ENCODE results near the gene TTC7B.

GRCh38 chr14:90692061-90692460, 124.2 kb downstream of the TTC7B start:
- no peak for TF ChIP-seq CTCF (IDR thresholded peaks at IDR 0.05; ENCODE audit: low read depth, low read length)
- TF ChIP-seq POLR2A (IDR thresholded peaks at IDR 0.05; ENCODE audit: extremely low read depth, insufficient read length): no peak
- no peak for TF ChIP-seq MYC (IDR thresholded peaks at IDR 0.05; ENCODE audit: low read depth, low read length)
- no peak for TF ChIP-seq MAX (IDR thresholded peaks at IDR 0.05; ENCODE audit: low read depth, low read length)

Data from NB4 (cell line).